Measurements from ENCODE around the gene FAM219B. TPM values are rescaled to one million over a fixed set of nuclear protein-coding genes. Genes with fewer than 3 reads are reported as not detected.
"Not testable (repeated sequence)": the region's sequence is repeated elsewhere in the genome, so short reads cannot be mapped to it uniquely, and the experiment has no call there.

FAM219B gene
- total RNA-seq, 1 experiment from 2014 or later = 20.4 TPM

DNA sequence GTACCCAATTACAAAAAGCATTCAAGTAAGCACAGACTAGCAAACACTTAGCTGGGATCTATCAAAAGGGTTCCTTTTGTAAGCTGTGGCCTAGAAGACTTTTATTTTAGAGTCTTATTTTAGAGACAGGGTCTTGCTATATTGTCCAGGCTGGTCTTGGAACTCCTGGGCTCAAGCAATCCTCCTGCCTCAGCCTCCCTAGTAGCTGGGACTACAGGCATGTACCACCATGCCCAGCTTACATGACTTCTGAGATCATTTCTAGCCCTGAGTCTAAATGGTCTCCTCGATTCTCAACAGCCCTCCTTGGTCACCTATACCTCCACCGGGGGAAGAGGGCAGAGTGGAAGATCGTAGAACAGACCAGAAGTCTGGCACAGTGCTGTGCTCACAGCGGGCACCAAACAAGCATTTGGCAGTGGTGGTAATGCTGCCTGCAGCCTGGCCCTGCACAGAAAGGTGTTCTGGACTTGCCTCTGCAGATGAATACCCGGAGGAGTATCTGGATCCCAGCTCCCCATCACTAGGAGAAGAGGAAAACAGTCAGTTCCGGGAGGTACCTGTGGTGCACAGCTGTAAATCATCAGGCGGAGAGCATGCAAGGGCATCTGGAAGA is 2.4 kb downstream of the FAM219B start:
- DNase-seq (ENCODE audit: low read depth) = no peak

DNA sequence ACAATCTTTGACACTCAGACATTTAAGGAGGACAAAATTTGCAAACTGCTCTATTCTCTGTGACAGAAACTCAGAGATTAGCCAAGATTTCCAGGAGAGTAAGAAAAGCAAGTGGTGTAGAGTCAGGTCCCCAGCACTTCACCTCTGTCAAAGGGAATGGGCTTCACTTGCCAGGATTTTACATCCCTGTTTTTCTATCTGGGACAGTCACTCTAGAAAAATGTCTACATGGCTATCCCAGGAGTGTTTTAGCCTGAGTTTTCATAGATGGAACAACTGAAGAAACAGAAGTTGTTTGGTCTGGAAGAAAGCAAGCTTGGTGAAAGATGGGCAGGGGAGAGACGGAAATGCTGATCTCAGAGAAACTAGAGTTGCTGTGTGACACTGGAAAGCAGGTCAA is 3.0 kb downstream of the FAM219B start:
- DNase-seq (ENCODE audit: low read depth) = no peak

DNA sequence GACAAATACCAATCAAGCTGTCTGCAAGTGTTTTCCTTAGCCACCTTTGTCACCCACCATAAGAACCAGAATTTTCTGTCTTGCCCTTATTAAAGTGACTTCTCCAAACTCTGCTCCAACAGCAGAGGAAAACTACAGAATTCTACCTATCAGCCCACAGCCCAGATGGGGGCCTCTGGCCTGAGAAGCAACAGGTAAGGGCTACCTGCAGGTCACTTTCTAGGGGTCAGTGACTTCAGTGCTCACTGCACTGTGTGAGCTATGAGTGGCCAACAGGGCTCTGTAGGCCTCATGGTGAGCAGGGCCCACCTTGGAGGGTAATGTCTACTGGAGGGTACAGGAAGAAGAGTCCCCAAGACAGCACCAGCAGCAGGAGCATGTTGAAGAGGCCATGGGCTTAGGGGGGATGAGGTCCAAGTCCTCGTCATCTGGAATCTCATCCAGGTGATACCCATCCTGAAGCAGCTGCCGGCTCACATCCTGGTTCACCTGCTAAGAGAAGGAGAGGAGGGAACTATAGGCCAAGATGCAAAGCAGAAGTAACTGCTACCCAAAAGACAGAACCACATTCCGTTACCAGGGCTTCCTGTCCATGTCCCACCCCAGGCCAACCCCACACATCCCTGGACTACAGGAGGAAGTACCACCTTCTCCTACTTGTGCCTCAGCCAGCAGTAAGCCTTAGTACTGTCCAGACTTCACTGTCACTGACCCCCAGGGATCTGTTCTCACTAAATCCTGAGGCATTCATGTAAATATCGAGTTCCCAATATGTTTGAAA is 4.2 kb downstream of the FAM219B start:
- no peak for DNase-seq (ENCODE audit: low read depth)

DNA sequence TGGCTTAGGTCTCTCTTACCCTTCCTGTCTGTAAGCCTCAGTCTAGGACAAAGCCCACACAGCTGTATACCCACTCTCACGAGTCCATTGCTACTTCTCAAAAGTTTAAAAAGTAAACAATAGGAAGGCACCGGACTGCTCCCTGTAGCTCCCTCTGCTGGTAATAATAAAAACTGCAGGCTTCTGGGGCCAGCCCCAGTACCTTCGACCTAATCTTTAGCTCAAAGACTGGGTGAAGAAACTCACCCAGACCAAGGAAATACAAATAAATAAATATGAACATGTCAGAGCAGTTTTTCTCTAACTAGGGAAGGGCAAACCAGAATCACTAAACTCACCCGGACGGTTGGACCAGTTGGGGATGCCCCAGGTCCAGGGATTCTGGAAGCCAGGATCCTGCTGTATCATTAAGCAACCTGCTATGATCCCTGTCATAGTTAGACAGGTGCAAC is 5.0 kb downstream of the FAM219B start:
- DNase-seq (ENCODE audit: low read depth) = peak; percentile 55

DNA sequence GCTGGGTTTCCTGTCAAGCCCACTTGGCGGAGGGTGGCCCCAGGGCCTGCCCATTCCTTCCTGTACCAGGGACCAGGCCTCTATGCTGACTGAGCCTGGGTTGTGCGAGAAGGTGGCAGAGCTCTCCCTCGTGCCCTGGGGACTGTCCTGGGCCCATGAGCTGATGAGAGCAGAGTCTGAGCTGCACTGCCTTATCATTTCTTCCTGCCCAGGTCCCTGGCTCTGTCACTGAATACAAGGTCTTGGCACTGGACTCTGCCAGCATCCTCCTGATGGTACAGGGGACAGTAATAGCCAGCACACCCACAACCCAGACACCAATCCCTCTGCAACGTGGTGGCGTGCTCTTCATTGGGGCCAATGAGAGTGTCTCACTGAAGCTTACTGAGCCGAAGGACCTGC is 9.3 kb downstream of the FAM219B start:
- DNase-seq (ENCODE audit: low read depth) = no peak

DNA sequence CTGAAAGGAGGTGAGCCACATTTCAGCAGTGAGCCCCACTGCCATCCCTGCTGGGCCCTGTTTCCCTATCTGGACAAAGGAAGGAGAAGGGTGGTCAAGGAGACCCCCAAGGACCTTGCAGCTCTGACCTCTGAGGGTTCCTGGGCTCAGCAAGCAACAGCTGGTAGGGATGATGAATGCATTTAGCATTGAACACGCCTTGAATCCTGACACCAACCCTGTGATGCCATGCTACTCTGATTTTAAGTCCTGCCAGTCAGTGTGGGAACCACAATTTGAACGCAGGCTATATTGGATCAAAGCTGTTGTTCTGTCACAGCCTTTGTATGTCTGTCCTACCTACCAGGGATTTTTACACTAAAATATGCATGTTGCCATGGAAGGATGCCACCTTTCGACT is 10.3 kb downstream of the FAM219B start:
- no peak for DNase-seq (ENCODE audit: low read depth)

DNA sequence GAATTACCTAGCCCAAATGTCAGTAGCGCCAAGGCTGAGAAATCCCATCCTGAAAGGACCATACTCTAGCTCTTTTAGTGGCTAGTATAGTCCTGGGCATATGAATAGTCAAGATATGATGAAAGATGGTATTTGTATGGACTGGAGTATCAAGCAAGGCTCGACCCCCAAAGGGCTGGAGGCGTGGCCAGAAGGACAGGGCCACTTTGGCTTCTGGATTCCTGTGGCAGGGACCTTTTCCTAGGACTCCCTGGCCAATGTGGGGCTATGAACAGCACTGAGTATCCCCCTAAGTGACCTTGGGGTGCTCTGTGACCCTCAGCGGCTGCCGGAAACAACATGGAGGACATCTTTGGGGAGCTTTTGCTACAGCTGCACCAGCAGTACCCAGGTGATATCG is 10.8 kb downstream of the FAM219B start:
- no peak for DNase-seq (ENCODE audit: low read depth)

DNA sequence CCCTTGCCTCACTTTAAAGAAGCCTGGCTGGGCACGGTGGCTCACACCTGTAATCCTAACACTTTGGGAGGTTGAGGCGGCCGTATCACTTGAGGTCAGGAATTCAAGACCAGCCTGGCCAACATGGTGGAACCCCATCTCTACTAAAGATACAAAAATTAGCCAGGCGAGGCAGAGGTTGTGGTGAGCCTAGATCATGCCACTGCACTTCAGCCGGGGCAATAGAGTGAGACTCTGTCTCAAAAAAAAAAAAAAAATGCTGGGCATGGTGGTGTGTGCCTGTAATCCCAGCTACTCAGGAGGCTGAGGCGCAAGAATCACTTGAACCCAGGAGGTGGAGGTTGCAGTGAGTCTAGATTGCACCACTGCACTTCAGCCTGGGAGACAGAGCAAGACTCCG is 12.3 kb downstream of the FAM219B start:
- DNase-seq (ENCODE audit: low read depth) = not testable (repeated sequence)

DNA sequence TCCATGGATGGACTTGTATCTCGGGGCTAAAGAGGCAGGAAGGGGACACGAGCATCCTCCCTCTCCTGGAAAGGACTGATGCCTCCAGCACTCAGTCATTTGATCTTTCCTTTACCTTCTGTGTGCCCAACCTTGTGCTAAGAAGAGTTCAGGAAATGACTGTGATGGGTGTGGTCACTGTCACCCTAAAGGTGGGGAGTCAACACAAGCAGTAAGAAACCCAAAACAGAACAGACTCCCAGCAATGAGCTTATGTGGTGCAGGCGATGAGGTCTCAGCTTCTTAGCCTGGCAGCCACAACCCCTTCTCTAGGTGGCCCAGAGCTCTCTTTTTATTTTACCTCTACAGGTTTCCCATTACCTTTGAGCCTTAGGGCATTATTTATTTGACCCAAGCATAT is 13.0 kb downstream of the FAM219B start:
- no peak for DNase-seq (ENCODE audit: low read depth)

DNA sequence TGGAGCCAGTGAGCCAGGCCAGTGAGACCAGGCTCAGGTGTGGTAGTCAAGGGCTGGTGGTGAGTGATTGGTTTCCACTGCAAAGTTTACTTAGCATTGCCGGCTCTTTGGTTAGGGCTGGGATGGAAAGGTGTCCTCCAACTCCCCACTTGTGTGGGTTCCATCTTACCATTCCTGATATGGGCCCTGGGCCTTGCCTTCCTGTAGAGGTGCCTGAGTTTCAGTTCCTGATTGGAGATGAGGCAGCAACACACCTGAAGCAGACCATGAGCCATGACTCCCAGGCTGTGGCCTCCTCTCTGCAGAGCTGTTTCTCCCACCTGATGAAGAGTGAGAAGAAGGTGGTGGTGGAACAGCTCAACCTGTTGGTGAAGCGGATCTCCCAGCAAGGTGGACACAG is 13.7 kb downstream of the FAM219B start:
- DNase-seq (ENCODE audit: low read depth) = no peak

DNA sequence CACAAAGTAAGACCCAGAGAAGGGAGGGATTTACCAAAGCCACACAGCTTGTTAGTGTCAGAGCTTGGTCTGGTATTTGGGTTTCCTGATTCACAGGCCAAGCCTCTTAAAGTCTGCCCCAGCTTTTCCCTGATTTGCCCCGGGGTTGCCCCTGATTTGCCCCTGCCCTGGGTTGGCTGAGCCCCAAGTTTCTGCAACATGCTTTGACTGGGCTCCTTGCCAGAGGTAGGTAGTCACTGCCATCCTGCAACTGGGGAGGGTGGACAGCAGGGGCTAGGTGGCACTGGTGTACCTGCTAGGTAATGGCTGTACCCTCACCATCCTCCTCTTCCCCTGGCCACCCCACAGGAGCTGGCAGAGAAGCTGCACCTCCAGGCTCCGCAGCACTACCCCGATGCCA is 14.3 kb downstream of the FAM219B start:
- DNase-seq (ENCODE audit: low read depth) = no peak

DNA sequence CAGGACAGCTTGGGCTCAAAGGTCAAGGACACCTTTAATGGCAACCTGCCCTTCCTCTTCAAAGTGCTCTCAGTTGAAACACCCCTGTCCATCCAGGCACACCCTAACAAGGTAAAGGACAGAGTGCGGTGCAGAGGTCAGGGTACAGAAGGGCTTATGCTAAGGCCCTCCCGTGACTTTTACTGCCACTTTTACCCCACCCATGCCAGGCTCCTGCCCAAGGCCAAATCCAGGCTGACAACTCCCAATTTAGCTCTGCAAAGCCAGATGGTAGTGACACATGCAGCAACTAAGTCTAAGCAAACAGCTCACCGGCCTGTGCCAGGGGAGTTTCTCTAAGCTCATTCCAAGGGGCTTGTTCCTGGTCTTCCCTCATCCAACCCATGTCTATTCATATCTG is 15.2 kb downstream of the FAM219B start:
- DNase-seq (ENCODE audit: low read depth) = no peak

DNA sequence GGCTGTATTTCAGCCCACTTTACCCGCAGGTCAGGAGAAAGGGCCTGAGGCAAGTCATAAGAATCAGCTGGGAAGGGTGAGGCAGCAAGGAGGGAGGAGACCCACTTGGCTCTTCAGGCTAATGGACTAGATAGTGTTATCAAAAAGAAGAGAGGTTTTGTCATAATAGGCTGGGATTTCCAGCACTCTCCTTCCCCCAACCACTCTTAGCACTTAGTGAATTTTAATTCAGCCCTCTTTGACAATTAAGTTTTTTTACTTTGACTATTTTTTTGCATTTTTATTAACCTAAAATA is 16.0 kb downstream of the FAM219B start:
- no peak for DNase-seq (ENCODE audit: low read depth)

DNA sequence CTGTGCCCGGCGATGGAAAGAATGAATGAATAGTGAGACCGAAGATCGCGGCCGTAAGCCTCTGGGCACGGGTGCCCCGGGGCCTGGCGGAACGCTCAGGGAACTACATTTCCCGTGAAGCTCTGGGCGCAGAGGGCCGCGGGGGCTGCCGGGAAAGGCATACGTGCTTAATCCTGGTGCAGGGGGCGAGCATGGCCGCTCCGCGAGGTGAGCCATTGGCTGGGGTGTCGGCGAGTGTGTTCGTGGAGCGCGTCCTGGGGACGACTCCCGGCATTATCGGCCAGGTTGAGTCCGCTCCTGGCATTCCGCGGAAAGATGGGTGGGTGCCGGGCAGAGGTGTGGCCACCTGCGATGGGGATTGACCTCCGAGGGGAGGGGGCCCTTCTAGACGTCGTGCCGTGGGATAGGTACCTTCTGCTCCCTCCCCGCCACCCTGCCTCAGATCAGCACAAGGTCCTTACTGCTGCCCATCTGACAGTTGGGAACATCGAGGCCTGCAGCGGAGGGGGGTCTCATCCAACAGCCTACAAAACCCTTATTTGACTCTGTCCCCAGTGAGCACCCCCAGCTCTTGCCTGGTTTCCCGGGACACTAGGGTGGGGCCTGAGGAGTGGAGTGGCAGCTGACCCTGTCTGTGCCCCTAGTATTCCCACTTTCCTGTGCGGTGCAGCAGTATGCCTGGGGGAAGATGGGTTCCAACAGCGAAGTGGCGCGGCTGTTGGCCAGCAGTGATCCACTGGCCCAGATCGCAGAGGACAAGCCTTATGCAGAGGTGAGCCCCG is 16.6 kb downstream of the FAM219B start, which contains the start of gene MPI:
Gene MPI (plus strand): TSS at position 160 of the 782 bp plus-strand sequence. CDS start 32 bp downstream, at position 192.
- DNase-seq (ENCODE audit: low read depth) = peak; percentile 77

DNA sequence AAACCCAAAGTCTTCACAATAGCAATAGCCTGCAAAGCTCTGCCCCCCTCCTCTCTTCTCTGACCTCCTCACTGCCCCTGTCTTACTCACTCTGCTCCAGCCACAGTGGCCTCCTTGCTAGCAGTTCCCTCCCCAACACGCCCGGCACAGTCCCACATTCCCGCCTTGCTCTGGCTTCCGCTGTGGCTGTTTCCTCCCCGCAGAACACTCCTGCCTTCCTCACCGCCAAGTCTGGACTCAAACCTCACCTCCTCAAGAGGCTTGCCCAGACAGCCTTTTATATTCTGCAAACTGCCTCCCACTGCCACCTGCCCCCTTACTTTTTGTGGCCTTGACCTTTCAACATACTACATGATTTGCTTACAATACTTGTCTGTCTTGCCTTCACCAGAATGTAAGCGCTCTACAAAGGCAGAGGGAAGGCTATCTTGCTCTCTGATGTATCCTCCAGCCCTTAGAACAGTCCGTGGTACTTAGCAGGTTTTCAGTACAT is 17.2 kb downstream of the FAM219B start:
- DNase-seq (ENCODE audit: low read depth) = peak; percentile 55

DNA sequence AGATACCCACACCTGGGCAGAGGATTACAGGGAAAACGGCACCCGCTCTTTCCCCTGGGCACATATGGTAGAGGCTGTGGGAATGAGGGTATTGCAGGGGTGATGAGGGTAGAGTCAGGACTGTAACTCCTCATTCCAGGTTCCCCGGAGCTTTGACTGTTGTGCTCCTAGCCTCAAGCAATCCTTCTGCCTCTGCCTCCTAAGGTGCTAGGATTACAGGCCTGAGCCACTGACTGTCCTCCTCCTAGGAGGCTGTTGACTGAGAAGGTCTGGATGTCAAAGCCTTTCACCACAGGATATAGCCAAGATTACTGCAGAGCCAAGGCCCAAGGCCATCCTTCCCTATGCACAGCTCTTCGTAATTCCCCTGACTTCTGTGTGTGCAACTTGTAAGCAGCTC is 17.9 kb downstream of the FAM219B start:
- no peak for DNase-seq (ENCODE audit: low read depth)

DNA sequence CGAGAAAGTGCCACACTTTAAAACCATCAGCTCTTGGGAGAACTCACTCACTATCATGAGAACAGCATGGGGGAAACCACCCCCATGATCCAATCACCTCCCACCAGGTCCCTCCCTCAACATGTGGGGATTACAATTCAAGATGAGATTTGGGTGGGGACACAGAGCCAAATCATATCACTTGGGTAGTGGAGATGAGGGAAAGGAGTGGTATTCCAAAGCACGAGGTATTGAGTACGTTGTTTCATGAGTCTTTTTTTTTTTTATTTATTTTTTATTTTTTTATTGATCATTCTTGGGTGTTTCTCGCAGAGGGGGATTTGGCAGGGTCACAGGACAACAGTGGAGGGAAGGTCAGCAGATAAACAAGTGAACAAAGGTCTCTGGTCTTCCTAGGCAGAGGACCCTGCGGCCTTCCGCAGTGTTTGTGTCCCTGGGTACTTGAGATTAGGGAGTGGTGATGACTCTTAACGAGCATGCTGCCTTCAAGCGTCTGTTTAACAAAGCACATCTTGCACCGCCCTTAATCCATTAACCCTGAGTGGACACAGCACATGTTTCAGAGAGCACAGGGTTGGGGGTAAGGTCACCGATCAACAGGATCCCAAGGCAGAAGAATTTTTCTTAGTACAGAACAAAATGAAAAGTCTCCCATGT is 19.0 kb downstream of the FAM219B start:
- DNase-seq (ENCODE audit: low read depth) = not testable (repeated sequence)

DNA sequence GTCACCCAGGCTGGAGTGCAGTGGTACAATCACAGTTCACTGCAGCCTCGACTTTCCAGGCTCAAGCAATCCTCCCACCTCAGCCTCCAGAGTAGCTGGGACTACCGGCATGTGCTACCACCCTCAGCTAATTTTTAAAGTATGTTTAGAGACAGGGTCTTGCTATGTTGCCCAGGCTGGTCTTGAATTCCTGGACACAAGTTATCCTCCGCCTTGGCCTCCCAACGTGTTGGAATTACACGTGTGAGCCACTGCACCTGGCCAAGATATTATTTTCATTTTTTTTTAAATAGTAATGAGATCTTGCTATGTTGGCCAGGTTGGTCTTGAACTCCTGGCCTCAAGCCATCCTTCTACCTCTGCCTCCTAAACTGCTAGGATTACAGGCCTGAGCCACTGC is 21.2 kb downstream of the FAM219B start:
- DNase-seq (ENCODE audit: low read depth) = no peak

DNA sequence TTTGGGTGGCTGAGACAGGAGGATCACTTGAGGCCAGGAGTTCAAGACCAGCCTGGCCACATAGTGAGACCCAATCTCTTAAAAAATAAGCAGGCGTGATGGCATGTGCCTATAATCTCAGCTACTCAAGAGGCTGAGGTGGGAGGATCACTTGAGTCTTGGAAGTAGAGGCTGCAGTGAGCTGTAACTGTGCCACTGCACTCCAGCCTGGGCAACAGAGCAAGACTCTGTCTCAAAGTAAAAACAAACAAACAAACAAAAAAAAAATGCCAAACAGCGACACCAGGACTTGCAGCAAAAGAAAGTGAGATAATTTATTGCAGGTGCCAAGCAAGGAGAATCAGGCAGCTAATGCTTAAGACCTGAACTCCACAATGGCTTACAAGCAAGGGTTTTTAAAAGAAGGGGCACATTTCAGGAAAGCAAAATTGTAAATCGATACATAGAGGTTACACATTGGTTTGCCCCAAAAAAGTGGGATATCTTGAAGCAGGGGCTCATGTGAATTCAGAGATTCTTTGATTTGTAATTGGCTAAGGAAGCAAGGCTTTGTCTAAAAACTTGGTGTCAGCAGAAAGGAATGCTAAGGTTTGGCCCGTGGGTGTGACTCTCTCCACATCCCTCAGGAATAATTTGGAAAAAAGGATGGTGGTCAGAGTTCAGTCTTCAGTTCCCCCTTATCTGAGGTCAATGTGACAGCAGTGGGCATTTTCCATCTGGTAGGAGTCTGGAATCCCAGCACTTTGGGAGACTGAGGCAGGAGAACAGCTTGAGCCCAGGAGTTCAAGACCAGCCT is 22.0 kb downstream of the FAM219B start:
- DNase-seq (ENCODE audit: low read depth) = no peak

DNA sequence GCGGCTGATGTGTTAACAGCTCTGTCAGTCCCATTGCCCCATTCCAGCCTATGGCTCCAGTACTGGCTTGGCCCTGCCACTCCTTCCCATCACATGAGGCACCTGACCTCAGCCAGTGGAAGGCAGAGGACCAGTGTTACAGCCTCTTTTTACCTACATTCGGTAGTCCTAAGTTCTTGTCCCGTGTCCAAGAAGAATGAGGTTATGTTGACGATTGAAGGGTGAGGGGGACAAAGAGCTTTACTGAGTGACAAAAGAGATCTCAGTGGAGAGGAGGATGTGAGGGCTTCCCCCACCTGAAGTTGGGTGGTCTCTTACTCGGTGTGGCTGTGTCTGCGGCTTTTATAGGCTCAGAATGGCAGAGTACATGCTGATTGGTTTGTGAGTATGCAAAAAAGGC is 24.1 kb downstream of the FAM219B start:
- no peak for DNase-seq (ENCODE audit: low read depth)

DNA sequence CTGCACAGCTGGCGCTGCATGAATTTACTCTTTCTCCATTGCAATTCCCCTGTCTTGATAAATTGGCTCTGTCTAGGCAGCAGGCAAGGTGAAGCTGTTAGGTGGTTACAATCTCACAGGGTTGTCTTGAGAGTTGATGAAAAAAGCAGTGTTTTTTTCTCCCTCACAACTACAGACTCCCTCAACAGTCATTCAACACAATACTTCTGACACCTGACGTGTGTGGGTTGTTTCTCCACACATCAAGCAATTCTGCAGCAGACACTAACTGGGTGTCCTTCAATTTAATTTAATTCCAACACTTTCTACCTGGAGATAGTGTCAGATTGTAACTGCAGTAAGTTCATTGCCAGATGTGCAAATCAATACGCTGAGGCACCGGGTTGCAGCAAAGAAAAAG is 28.4 kb downstream of the FAM219B start:
- no peak for DNase-seq (ENCODE audit: low read depth)
